HG03342 (cell line): ENCODE data around the gene KCP.
"Not testable (repeated sequence)": the region's sequence is repeated elsewhere in the genome, so short reads cannot be mapped to it uniquely, and the experiment has no call there.

Experiments used
- ATAC-seq: cut with Tn5 transposase; IDR thresholded peaks from one replicate; pipeline ENCODE4 v1.9.1; 2021; ENCODE audit warnings: mild to moderate bottlenecking, moderate library complexity; ENCODE audit not compliant: unreplicated experiment

Gene KCP

DNA sequence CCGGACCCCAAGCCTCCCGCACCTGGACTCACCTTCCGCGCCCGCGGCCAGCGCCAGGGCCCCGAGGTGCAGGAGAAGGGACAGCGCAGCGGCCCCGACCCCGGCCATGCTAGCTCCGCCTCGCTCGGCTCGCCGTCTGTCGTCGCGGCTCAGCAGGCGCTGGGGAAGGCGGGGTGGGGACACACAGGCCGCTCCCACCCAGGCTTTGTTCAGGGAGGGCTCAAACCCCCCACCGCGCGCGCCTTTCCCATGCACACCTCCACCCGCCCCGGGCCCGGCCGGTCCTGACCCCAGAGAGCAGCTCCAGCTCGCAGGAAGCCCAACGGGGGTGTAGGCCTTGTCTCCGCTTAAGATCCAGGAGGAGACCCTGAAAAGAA, at the start of gene KCP:
Gene KCP (minus strand): TSS at position 141 of the 377 bp plus-strand sequence. CDS start 33 bp downstream, at position 108.
- no peak for ATAC-seq

GRCh38 chr7:128959296-128959695, 48.8 kb upstream of the KCP start:
- no peak for ATAC-seq

DNA sequence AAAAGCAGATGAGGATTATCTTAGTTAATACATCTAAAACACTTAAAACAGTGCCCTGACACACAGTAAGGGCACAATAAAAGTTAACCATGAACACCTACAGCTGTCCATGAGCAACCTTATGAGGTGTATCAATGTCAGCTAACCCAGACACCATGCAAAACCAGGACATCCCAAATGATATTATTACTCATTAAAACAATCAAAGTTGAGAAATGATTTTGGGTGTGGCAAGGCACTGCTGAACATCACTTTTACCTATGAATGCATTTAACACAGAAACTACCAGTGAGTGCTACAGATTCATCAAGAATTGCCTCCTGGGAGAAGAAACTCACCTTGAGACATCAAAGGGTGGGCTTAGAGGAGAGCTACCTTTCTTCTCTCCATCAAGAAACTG, 45.5 kb upstream of the KCP start:
- no peak for ATAC-seq

DNA sequence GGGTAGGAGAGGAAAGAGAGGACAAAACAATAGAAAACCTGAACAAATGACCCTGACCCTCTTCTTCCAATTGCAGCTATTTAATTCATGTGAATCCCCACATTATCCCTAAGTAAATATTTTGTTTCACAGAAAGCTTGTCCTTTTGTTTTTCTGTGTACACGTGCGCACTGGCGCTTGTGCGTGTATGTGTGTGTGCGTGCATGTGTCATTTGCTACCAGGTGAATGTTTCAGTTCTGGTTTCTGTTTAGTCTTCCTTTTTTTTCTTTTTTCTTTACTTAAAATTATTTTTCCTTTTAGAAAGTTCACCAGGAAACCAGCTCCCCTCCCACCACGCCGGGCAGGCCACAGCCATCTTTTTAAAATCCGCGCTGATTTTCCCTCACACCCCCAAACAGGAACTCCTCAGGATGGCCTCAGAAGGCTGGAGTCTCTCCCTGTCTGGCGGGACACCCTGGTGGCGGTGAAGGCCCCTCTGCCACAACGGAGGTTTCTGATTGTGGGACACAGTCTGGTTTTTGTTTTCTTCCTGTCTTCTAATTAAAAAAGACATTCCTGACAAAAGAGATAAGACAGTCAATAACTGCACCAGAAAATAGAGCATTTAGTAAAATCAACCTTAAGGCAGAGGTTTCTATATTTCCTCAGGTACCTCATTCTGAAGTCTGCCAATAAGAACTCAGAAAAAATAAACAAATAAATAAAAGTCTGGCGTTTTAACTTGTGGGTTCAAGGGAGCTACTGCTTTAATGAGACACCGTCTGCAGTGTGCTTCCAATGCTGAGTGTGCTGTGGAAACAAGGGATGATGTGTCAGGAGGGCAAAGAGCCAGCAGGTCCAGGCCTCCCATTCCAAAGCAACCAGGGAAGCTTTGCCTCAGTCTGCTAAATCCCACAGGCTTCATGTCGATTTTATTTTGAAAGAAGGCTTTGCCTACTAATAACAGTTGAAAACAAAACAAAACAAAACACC, 44.6 kb upstream of the KCP start:
- ATAC-seq: peak; percentile 49

GRCh38 chr7:128954150-128954549, 43.6 kb upstream of the KCP start:
- no peak for ATAC-seq

- no peak for ATAC-seq
These were observed 40.8 kb upstream of the KCP start for GRCh38 chr7:128951296-128951695.

- no peak for ATAC-seq
These were observed 38.7 kb upstream of the KCP start for GRCh38 chr7:128948976-128949760.

DNA sequence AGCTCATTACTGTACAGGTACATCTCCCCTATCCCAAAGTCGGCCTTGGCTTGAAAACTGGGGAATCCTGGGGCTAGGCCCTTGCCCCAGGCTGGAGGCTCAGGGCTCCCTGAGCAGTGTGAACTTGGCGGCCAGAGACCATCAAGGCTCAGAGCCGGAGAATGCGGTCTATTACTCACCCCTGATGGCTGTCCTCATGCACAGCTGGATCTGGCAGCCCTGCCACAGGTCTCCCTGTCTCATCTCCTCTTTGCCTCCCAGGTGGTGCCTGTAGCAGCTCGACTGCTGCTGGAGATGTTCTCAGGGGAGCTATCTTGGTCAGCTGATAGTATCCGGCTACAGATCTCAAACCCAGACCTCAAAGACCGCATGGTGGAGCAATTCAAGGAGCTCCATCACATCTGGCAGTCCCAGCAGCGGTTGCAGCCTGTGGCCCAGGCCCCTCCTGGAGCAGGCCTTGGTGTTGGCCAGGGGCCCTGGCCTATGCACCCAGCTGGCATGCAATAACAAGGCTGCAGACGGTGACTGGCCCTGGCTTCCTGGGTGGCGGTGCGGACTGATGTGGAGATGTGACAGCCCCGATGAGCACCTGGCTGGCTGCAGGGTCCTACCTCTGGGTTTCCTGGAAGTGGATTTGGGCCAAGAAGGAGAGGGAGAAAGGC, 37.9 kb upstream of the KCP start:
- ATAC-seq: no peak

GRCh38 chr7:128947854-128948253, 37.3 kb upstream of the KCP start:
- no peak for ATAC-seq

DNA sequence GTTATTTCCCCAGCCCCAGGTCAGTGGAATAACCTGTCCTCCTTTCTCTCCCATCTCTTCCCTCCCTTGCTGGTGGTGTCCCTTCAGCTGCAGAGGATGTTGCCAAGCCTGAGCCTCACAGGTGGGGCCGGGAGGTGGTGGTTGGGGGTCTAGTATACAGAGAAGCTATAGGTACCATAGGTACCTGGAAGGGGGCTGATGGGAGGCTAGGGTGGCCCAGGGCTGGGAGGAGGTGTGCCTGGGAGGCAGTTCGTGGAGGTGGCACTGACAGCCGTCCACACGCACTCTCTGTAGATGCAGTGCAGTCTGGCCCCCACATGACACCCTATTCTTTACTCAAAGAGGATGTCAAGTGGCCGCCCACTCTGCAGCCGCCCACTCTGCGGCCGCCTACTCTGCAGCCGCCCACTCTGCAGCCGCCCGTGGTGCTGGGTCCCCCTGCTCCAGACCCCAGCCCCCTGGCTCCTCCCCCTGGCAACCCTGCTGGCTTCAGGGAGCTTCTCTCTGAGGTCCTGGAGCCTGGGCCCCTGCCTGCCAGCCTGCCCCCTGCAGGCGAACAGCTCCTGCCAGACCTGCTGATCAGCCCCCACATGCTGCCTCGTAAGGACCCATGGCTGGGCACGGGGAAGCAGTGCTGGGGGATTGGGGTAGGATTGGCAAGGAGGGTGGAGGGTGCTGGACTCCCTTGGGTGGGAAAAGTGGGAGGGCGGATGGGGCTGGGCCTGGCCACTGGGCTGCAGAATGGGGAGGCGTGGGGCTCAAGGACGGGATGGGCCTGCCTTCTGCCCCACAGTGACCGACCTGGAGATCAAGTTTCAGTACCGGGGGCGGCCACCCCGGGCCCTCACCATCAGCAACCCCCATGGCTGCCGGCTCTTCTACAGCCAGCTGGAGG, 36.7 kb upstream of the KCP start:
- no peak for ATAC-seq

DNA sequence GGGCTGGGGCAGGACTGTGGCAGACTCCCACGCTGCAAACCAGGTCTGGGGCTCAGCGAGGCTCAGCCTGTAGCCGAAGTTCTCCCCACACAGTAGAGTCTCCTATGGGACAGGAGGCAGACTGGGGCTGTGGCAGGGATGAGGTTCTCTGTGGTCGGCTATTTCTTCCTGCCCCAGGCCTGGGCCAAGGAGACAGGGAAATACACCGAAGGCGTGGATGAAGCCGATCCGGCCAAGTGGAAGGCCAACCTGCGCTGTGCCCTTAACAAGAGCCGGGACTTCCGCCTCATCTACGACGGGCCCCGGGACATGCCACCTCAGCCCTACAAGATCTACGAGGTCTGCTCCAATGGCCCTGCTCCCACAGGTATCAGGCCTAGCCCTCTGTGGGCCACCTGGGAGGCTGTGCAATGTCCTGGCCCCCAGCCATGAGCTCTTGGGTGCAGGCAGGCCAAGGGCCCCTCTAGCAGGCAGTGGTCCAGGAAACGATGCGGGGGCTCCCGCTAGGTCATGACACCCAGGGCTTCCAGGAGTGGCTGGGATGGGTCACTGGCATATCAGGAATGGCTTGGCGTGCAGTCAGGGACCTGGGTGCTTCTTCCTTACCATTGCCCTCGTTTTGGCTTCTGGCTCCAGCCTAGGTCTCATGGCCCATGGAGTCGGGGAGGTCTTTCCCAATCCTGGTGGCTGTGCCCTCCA, 35.3 kb upstream of the KCP start:
- no peak for ATAC-seq

GRCh38 chr7:128944487-128945236, 34.2 kb upstream of the KCP start:
- no peak for ATAC-seq

GRCh38 chr7:128943251-128943650, 32.7 kb upstream of the KCP start:
- not testable (repeated sequence) for ATAC-seq

GRCh38 chr7:128941946-128942526, 31.5 kb upstream of the KCP start:
- no peak for ATAC-seq

- ATAC-seq: no peak
These were observed 30.9 kb upstream of the KCP start for GRCh38 chr7:128941323-128941890.

GRCh38 chr7:128940494-128941322, 30.2 kb upstream of the KCP start:
- peak; percentile 66 for ATAC-seq

DNA sequence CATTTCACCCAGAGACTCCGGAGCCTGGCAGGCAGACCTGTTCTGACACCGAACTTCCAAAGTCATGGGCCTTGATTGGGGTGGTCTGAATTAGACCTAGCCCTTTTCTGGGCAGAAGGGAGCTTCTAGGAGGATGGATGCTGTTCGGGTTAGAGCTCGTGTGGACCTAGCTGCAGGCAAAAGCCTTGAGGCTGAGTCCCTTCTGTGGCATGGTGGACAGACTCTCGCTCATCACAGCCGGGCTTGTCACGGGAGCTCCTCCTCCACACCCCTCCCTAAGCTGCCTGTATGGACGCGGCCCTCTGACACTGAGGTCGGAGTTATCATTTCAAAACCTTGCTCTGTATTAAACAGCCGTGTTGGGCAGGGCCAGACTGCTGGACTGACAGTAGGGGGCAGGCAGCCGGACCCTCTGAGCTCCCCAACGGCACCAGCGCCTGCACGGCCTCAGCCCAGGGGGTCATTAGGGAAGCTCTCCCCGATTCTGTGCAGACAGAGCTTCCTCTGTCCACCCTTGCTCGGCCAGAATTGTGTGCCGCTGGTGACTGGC, 29.4 kb upstream of the KCP start:
- peak; percentile 22 for ATAC-seq
